GM12872 (cell line): ENCODE measurements around the gene TGM5.

ENCODE experiments used
- TF ChIP-seq, protein P1 (sequence below): IDR thresholded peaks from 3 replicates; pipeline ENCODE4 v1.5.1; 2011; ENCODE audit warnings: low read depth, mild to moderate bottlenecking, low read length, moderate library complexity; ENCODE audit not compliant: insufficient read depth

Gene TGM5

DNA sequence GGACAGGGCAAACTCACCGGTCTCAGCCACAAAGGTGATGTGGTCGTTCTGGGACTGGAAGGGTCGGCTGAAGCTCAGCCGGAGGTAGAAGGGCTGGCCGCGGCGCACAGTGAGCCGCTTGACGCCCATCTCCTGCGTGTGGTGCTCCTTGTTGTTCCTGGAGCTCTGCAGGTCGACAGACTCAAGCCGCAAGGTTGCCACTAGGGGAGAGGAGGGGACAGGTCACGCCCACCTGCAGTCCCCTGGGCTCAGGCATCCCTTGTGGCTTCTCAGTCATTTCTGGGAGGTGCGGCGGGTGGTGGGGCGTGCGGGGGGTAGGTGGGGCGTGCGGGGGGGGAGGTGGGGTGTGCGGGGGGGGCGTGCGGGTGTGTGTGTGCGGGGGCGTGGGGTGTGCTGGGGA, 26.7 kb upstream of the TGM5 start:
- TF ChIP-seq, protein P1, sequence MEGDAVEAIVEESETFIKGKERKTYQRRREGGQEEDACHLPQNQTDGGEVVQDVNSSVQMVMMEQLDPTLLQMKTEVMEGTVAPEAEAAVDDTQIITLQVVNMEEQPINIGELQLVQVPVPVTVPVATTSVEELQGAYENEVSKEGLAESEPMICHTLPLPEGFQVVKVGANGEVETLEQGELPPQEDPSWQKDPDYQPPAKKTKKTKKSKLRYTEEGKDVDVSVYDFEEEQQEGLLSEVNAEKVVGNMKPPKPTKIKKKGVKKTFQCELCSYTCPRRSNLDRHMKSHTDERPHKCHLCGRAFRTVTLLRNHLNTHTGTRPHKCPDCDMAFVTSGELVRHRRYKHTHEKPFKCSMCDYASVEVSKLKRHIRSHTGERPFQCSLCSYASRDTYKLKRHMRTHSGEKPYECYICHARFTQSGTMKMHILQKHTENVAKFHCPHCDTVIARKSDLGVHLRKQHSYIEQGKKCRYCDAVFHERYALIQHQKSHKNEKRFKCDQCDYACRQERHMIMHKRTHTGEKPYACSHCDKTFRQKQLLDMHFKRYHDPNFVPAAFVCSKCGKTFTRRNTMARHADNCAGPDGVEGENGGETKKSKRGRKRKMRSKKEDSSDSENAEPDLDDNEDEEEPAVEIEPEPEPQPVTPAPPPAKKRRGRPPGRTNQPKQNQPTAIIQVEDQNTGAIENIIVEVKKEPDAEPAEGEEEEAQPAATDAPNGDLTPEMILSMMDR: no peak

DNA sequence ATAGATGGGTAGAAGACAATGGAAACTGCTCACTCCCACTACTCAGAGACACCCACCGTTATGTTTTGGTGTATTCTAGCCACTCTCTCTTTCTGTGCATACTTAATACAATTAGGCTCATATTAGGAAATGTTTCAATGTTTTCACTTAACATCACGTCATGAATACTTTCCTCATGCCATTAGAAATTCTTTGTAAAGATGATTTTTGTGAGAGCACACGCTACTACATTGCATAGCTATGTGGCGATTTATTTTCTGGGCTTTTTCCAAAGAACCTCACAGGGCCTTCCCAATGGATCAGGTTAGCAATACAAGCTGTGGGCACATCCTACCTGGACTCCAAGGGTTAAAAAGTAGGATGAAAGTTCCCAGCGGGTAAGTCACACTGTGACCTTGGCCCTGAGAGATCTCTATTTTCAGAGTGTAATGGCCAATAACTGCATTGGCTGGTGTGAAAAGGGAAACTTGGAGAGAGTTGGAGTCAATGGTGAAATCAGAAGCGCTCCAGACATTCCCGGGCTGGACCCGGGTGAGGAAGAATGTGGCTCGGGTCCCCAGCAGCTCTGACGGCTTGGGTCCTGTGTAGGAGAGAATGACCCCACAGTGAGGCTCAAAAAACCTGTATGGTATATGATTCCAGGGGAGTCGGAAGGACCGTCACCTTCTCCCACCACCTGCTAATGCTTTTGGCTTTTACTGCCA, 25.8 kb upstream of the TGM5 start:
- TF ChIP-seq, protein P1: no peak

DNA sequence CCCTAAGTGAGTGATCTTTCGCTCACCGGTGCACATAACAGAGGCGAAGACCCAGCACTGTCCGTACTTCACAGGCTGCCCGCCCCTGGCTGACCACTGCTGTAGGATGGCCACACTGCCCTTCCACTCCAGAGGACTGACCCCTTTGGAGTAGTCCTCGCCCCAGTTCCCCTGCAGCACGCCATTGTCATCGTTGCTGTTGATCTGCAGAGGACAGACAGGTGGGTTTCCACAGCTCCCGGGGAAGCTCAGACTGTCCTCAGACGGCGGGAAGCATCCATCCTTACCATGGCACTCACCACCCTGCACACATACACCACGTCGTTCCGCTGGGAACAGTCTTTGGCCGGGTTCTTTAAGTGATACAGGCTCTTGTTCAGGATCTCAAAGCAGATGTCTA, 20.5 kb upstream of the TGM5 start:
- TF ChIP-seq, protein P1: no peak

DNA sequence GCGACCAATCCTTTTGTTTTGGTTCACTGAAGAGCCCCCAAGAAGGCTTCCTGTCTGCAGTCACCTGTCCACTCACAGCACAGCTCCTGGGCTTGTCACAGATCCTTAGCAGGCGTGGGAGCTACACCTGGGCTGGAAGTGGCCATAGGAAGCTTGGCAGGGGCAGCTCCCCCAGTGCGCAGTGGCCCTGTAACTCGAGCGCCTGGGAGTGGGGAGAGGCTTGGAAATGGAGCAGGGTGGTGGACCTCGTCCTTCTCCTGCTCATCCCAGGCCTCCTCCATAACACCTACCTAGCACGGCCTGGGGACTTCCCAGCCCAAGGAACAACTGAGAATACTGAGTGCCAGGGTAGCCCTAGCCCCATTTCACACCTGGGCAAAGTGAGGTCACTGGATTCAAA, 19.3 kb upstream of the TGM5 start:
- TF ChIP-seq, protein P1: no peak

DNA sequence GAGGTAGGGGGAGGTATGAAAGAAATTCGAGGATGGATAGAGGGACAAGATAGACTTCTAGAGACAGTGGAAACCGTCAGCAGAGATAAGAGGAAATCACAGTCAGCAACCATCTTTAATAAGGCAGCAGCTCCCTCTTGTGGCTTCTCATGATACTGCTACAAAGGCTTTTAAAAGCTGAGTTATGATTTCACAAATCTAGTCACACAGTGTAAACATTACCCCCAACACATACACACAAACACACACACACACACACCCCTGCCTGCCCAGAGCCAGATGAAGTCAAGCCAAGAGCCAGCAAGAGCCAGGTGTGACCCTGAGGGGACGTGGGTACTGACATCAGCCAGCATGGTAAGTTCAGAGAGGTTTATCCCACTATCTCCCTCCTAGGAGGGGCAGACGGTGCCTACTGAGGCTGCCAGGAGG, 18.9 kb upstream of the TGM5 start:
- TF ChIP-seq, protein P1: peak; percentile 86

DNA sequence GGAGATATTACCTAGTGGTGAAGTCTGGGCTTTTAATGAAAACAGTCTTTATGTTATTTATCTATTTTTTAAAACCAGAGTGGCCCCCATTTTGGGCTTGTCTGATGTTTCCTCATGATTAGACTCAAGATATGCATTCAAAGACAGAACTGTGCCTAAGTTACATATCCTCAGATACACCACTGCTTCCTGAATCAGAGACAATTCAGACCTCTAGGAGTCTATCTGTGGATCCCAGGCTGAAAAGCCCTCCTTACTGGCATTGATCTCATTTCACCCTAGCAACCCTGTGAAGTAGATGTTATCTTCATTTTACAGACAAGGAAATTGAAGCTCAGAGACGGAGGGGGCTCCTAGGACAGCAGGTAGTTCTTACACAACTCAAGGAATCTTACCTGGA, 16.8 kb upstream of the TGM5 start:
- TF ChIP-seq, protein P1: no peak

DNA sequence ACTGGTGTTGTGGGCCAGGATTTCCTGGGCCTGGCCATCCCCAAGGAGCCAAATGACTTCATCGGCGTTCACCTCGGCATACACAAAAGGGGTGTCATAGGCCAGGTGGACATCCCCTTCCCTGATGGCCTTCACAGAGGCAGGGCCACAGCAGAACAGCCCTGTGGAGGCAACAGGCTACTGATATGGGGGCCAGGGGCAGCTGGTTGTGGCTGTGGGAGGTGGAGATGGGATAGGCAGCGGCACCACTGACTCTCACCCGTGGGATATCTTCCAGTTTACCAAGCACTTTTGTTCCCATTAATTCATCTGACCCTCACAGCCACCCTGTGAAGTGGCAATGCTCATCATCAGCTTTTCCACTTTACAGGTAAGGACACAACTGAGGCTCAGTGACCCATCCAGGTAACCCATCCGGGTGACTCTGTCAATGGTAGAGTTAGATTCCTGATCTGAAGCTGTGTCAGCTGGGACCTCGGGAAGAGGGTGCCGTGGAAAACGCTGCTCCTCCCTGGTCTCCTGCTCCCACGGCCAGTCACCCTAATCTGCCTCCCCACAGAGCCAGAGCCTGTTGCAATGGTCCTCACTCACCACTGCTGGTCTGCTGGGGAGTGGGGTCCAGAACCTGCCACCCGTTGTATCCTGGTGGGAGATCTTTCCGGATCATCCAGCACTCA, 15.3 kb upstream of the TGM5 start:
- TF ChIP-seq, protein P1: no peak
